ENCODE data around the gene DPP10. TPM values are rescaled to one million over a fixed set of nuclear protein-coding genes. Genes with fewer than 3 reads are reported as not detected.

Gene DPP10
- total and polyA plus RNA-seq, 2 of the 13 experiments (the other 11 are each of a cell fraction or from before 2014, with no cell fraction given) = 0.95 to 1.7 TPM

GRCh38 chr2:114550895-114551793 is 108.7 kb downstream of the DPP10 start (continued):
- 0 out of 2 replicates have a peak, but pooled peaks have one; percentile 37 for TF ChIP-seq ZNF816 (CRISPR knock-in tag; IDR thresholded peaks at IDR 0.05; ENCODE audit: borderline replicate concordance)
- no peak for TF ChIP-seq THYN1 (CRISPR knock-in tag; IDR thresholded peaks at IDR 0.05; ENCODE audit: borderline replicate concordance, low read depth)
- no peak for TF ChIP-seq CBX2 (IDR thresholded peaks at IDR 0.05; ENCODE audit: low read depth, low read length)
- no peak for TF ChIP-seq CBX2 (CRISPR knock-in tag; IDR thresholded peaks at IDR 0.05; ENCODE audit: low read depth)
- peak; percentile 24; the same call in 1 of the 2 replicates for TF ChIP-seq NR2C2 (CRISPR knock-in tag; IDR thresholded peaks at IDR 0.05; ENCODE audit: borderline replicate concordance)
- no peak for TF ChIP-seq HNF4A (CRISPR knock-in tag; IDR thresholded peaks at IDR 0.05)
- no peak for TF ChIP-seq ATF4 (CRISPR knock-in tag; IDR thresholded peaks at IDR 0.05)
- no peak for TF ChIP-seq ATRX (CRISPR knock-in tag; IDR thresholded peaks at IDR 0.05; ENCODE audit: borderline replicate concordance)
- no peak for TF ChIP-seq ZBTB14 (CRISPR knock-in tag; IDR thresholded peaks at IDR 0.05)
- TF ChIP-seq CREB1 (IDR thresholded peaks at IDR 0.05) = no peak
- no peak for TF ChIP-seq CREB1 (CRISPR knock-in tag; IDR thresholded peaks at IDR 0.05)
- TF ChIP-seq ZNF138 (CRISPR knock-in tag; IDR thresholded peaks at IDR 0.05; ENCODE audit: low read depth) = no peak
- no peak for TF ChIP-seq GABPB1 (CRISPR knock-in tag; IDR thresholded peaks at IDR 0.05)
- TF ChIP-seq KLF6 (CRISPR knock-in tag; IDR thresholded peaks at IDR 0.05) = peak; percentile 45; the same call in 1 of the 2 replicates
- peak; percentile 71; the same call in 1 of the 2 replicates for TF ChIP-seq FOXK1 (CRISPR knock-in tag; IDR thresholded peaks at IDR 0.05; ENCODE audit: borderline replicate concordance, low read depth)

Data from HepG2 (cell line).